SJSA1 (cell line): ENCODE results near the gene XKR7. TPM values are rescaled to one million over a fixed set of nuclear protein-coding genes. Genes with fewer than 3 reads are reported as not detected.

ENCODE experiments used
- DNase-seq, 2 experiments: peaks; one replicate each; pipeline ENCODE4 v3.0.0-alpha.2; 2015 to 2020; ENCODE audit warnings: low spot score in 2 of 2, low read depth in 1 of 2
- H3K27ac ChIP-seq: fragments of 250-450 bp; sonication (Bioruptor Pico); 2 replicates; pipeline ENCODE4 v1.5.1; 2020; ENCODE audit warnings: mild to moderate bottlenecking, moderate library complexity
- H3K27me3 ChIP-seq: fragments of 250-450 bp; sonication (Bioruptor Pico); replicated peaks from 2 replicates; pipeline ENCODE4 v1.5.1; 2020; ENCODE audit warnings: mild to moderate bottlenecking, moderate library complexity
- H3K36me3 ChIP-seq: fragments of 250-450 bp; sonication (Bioruptor Pico); 2 replicates; pipeline ENCODE4 v1.5.1; 2020; ENCODE audit warnings: mild to moderate bottlenecking
- H3K4me1 ChIP-seq: fragments of 250-450 bp; sonication (Bioruptor Pico); replicated peaks from 2 replicates; pipeline ENCODE4 v1.6.1; 2021; ENCODE audit warnings: mild to moderate bottlenecking
- H3K4me3 ChIP-seq: fragments of 250-450 bp; sonication (Bioruptor Pico); 2 replicates; pipeline ENCODE4 v1.5.1; 2020; ENCODE audit warnings: mild to moderate bottlenecking
- H3K9me3 ChIP-seq: fragments of 250-450 bp; sonication (Bioruptor Pico); replicated peaks from 2 replicates; pipeline ENCODE4 v1.5.1; 2020; ENCODE audit warnings: mild to moderate bottlenecking
- total RNA-seq: library from RNA; depleted of rRNA; stranded (reverse); fragments of >200 nt; shearing (Covaris generic); gene quantifications from 2 replicates; pipeline ENCODE4 v1.2.3, GENCODE V29; 2014; rRNA removed

Gene XKR7
- total RNA-seq, 1 experiment from 2014 or later: not detected

DNA sequence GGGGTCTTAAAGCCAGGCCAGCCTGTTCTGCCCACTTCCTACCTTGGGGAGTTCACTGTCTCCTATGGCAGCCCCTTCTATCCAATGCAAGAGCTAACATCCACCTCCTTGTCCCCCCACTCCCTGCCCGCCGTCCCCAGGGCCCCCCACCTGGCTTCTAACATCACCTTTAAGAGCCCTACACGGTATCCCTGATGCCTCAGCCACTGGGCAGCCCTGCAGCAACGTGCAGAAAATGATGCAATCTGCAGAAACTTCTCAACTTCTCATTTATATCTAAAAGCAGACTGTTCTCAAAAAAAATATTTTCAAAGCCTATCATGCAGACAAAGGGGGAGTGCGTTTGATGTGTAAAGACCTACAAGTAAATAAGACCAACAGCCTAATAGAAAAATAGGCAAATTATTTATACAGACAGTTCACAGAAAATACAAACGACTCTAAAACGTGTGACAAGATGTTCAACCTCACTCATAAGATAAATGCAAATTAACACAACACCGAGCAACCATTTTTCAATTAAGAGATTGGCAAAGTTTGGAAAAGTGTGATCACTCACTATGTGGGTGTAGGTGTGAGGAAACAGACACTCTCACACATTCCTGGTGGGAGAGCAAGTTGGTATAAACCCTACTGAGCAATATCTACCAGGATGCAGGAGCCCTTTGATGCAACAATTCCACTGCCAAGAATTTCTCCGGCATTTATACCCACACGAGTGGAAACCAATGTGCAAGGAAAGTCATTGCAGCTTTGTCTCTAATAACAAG lies 69.0 kb downstream of the XKR7 start:
- H3K27me3 ChIP-seq: peaks cover 21% of the 10 kb centered on the region
- H3K27ac ChIP-seq: no peak overlapping the region
- H3K4me3 ChIP-seq: no peak overlapping the region
- no peaks in the 10 kb centered on the region; the same call in 1 of the 2 replicates for H3K4me1 ChIP-seq
- no peak for DNase-seq
- no peaks in the 10 kb centered on the region for H3K9me3 ChIP-seq
- no peaks in the 10 kb centered on the region for H3K36me3 ChIP-seq

DNA sequence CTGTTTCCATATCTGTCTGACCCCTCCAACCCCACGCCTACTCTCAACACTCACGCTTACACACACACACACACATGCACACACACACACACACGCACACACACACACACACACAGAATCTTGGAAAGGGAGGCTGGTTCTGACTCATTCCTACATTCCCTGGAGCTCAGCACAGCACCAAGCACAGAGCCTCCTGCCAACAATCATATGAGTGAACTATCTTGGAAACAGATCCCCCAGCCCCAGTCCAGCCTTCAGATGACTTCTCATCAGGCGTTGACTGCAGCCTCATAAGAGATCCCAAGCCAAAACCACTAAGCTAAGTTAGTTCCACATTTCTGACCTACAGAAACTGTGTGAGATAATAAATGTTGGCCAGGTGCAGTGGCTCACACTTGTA lies 70.0 kb downstream of the XKR7 start:
- H3K27me3 ChIP-seq: peaks cover 27% of the 10 kb centered on the region
- DNase-seq: no peak
- H3K36me3 ChIP-seq: no peaks in the 10 kb centered on the region
- H3K4me1 ChIP-seq: no peaks in the 10 kb centered on the region; the same call in 1 of the 2 replicates
- no peaks in the 10 kb centered on the region for H3K9me3 ChIP-seq
- H3K27ac ChIP-seq: no peak overlapping the region
- no peak overlapping the region for H3K4me3 ChIP-seq

GRCh38 chr20:32040142-32040953 lies 72.4 kb downstream of the XKR7 start:
- Histone ChIP-seq H3K4me3 (no peak overlapping the region), H3K36me3 (no peaks in the 10 kb centered on the region), H3K27me3 (peaks cover 22% of the 10 kb centered on the region), H3K4me1 (no peaks in the 10 kb centered on the region; the same call in 1 of the 2 replicates), H3K27ac (no peak overlapping the region), H3K9me3 (no peaks in the 10 kb centered on the region)
- DNase-seq: no peak

DNA sequence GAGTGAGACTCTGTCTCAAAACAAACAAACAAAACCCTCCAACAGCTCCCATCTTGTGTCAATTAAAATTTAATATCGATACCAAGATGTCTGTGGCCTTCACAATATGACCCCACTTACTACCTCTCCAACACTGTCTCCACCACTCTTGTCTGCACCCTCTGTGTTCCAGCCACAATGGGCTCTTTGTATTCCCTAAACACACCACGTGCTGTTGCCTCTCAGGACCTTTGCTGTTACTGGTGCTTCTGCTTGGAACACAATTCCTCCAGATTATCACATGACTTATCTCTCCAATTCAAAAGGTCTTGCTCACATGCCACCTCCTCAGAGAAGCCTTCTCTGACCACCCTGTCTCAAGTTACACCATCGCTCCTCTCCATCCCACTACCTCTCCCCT lies 78.0 kb downstream of the XKR7 start:
- DNase-seq: no peak
- Histone ChIP-seq H3K9me3 (no peaks in the 10 kb centered on the region), H3K27me3 (peaks cover 34% of the 10 kb centered on the region), H3K27ac (no peak overlapping the region), H3K4me3 (no peak overlapping the region), H3K4me1 (no peaks in the 10 kb centered on the region), H3K36me3 (no peaks in the 10 kb centered on the region)

GRCh38 chr20:32050324-32050841 lies 82.4 kb downstream of the XKR7 start:
- H3K27me3 ChIP-seq: peaks cover 30% of the 10 kb centered on the region
- no peaks in the 10 kb centered on the region for H3K9me3 ChIP-seq
- H3K27ac ChIP-seq: no peak overlapping the region
- DNase-seq: no peak
- H3K36me3 ChIP-seq: no peaks in the 10 kb centered on the region
- H3K4me1 ChIP-seq: no peaks in the 10 kb centered on the region
- H3K4me3 ChIP-seq: no peak overlapping the region

- DNase-seq: no peak
- Histone ChIP-seq H3K4me1 (no peaks in the 10 kb centered on the region), H3K4me3 (no peak overlapping the region), H3K9me3 (no peaks in the 10 kb centered on the region), H3K27me3 (peaks cover 31% of the 10 kb centered on the region), H3K36me3 (no peaks in the 10 kb centered on the region), H3K27ac (no peak overlapping the region)
Observed at GRCh38 chr20:32050851-32051556, 83.1 kb downstream of the XKR7 start.

DNA sequence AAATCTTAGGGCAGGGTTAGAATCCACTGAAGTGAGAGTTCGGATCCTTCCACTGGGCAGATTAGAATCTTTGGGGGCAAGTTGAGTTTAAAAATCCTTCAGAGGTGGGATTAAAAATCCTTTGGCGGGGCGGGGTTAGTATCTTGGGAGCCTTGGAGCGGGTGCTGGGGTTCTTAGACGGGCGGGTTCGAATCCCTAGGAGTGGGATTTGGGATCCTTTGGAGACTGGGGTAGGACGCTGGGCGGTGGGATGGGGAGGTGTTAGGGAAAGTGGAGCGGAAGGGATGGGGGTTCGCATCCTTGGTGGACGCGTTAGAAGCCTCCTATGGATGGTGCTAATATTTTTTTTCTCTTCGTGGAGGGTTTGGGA lies 83.8 kb downstream of the XKR7 start:
- no peak for DNase-seq
- no peak overlapping the region for H3K27ac ChIP-seq
- H3K4me3 ChIP-seq: no peak overlapping the region
- no peaks in the 10 kb centered on the region for H3K36me3 ChIP-seq
- no peaks in the 10 kb centered on the region for H3K9me3 ChIP-seq
- H3K4me1 ChIP-seq: no peaks in the 10 kb centered on the region
- peaks cover 31% of the 10 kb centered on the region for H3K27me3 ChIP-seq

- Histone ChIP-seq H3K36me3 (no peaks in the 10 kb centered on the region), H3K4me1 (no peaks in the 10 kb centered on the region), H3K4me3 (no peak within 1 kb of the TSS), H3K9me3 (no peaks in the 10 kb centered on the region), H3K27ac (no peak within 1 kb of the TSS), H3K27me3 (peaks cover 31% of the 10 kb centered on the region)
- no peak for DNase-seq
Observed at GRCh38 chr20:32052090-32052777, 84.3 kb downstream of the XKR7 start, which contains the start of gene HCK. TSS of gene HCK (plus strand) at chr20:32052242.

- H3K27me3 ChIP-seq: peaks cover 31% of the 10 kb centered on the region
- H3K9me3 ChIP-seq: no peaks in the 10 kb centered on the region
- H3K36me3 ChIP-seq: no peaks in the 10 kb centered on the region
- H3K27ac ChIP-seq: no peak overlapping the region
- H3K4me1 ChIP-seq: no peaks in the 10 kb centered on the region
- H3K4me3 ChIP-seq: no peak overlapping the region
- DNase-seq: no peak
Observed at GRCh38 chr20:32052778-32053362, 84.9 kb downstream of the XKR7 start.

Other genes starting within 250 kb of the XKR7 start
- 103 and 106 TPM in 2 replicates for gene BCL2L1, start 245.3 kb upstream of the XKR7 start, total RNA-seq
- 212 and 238 TPM in 2 replicates for gene TPX2, start 228.9 kb upstream of the XKR7 start, total RNA-seq
- gene MYLK2, start 148.8 kb upstream of the XKR7 start, total RNA-seq: 0.82 and 1.0 TPM in 2 replicates
- gene FOXS1, start 122.5 kb upstream of the XKR7 start, total RNA-seq: 0.25 and 1.5 TPM in 2 replicates
- 1.5 and 3.4 TPM in 2 replicates for gene DUSP15, start 97.6 kb upstream of the XKR7 start, total RNA-seq
- gene TTLL9, start 97.5 kb upstream of the XKR7 start, total RNA-seq: not detected in 2 replicates
- gene PDRG1, start 16.1 kb upstream of the XKR7 start, total RNA-seq: 6.6 and 13.4 TPM in 2 replicates
- gene CCM2L, start 42.3 kb downstream of the XKR7 start, total RNA-seq: not detected in 2 replicates
- gene HCK, start 84.1 kb downstream of the XKR7 start, total RNA-seq: not detected in 2 replicates
- 18.4 and 26.9 TPM in 2 replicates for gene TM9SF4, start 141.6 kb downstream of the XKR7 start, total RNA-seq
- 2.6 and 3.3 TPM in 2 replicates for gene PLAGL2, start 239.6 kb downstream of the XKR7 start, total RNA-seq
- gene POFUT1, start 239.7 kb downstream of the XKR7 start, total RNA-seq: 42.4 and 52.4 TPM in 2 replicates